ENCODE results near the gene TUBB6. TPM values are rescaled to one million over a fixed set of nuclear protein-coding genes. Genes with fewer than 3 reads are reported as not detected.

TUBB6 gene
- total and polyA plus RNA-seq, 2 of the 8 experiments (the other 6 are each of a cell fraction or from before 2014, with no cell fraction given), result 126 to 223 TPM

DNA sequence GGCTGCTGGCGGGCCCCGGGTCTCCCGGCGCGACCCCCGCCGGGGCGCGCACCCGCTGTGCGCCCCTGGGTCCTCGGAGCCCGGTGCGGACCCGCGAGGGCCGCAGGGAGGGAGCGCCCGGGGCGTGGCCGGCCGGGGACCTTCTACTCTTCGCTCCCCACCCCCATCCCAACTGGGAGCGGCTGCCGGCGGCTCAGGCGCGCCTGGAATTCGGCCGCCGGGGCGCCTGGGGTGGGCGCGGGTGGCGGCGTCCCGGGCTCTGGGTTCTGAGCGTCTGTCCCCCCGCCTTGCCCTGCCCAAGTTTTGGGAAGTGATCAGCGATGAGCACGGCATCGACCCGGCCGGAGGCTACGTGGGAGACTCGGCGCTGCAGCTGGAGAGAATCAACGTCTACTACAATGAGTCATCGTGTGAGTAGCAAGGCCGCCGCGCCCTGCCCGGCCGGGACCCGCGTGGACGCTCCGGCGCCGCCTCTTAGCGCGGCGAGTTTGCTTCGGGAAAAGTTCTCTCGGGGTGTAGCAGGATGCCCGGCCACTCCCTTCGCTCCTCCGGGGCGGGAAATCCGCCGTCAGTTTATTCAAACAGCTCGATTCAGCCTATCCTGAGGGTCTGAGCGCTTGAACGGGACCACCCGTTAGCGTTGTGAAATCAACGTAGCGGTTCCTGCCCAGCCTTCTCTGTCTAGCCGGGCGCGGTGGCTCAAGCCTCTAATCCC is 502 bp downstream of the TUBB6 start:
- no peak overlapping the region for H2BK12ac ChIP-seq (ENCODE audit: low read depth, low read length)
- H4K20me1 ChIP-seq (replicated peaks in 1 of 2; ENCODE audit: control insufficient read depth in 1 of 2, insufficient read depth in 2 of 2, low read length in 2 of 2), result peaks cover 0 to 3% of the 10 kb centered on the region in 2 experiments
- no peaks in the 10 kb centered on the region for H3K79me1 ChIP-seq (ENCODE audit: low read depth, low read length)
- H3K56ac ChIP-seq (replicated peaks; ENCODE audit: insufficient read length, low read depth, low read length), result no peak overlapping the region
- CTCF ChIA-PET (ENCODE audit: partially characterized antibody), result interaction anchor here (1.0 to 2.6 kb wide), 6 partner anchors 10 to 37 kb away, joined by 3 to 8 read pairs (median 4); no protein-coding TSS in a partner anchor
- H2BK120ac ChIP-seq (replicated peaks; ENCODE audit: low read depth, low read length), result no peak overlapping the region
- peaks cover 0 to 22% (median 6%) of the 10 kb centered on the region in 4 experiments; a peak in 4 of 8 replicates for H3K36me3 ChIP-seq (ENCODE audit: control insufficient read depth in 2 of 4, insufficient read depth in 4 of 4, low read length in 3 of 4)
- no peak overlapping the region for H2BK5ac ChIP-seq (ENCODE audit: low read depth, low read length)
- no peak for FAIRE-seq
- H2AK5ac ChIP-seq (ENCODE audit: low read depth, low read length), result no peak overlapping the region
- no peak overlapping the region for H4K91ac ChIP-seq (replicated peaks; ENCODE audit: insufficient read length, low read length)
- H3K23me2 ChIP-seq (ENCODE audit: low read depth, low read length), result peaks cover 11% of the 10 kb centered on the region
- H3K9me3 ChIP-seq (ENCODE audit: insufficient read depth in 2 of 2, low read depth in 1 of 2, low read length in 1 of 2), result no peaks in the 10 kb centered on the region
- H3K79me2 ChIP-seq (ENCODE audit: control insufficient read depth in 1 of 2, insufficient read depth in 2 of 2, low read length in 2 of 2), result peaks cover 0 to 6% of the 10 kb centered on the region in 2 experiments; a peak in 3 of 4 replicates
- peak overlapping the region in 3 of 4 experiments; percentile 24 to 60 (median 42); a peak in 5 of 7 replicates for H3K9ac ChIP-seq (replicated peaks in 1 of 4; ENCODE audit: extremely low read depth in 1 of 4, low read depth in 3 of 4, low read length in 3 of 4)
- H3K4ac ChIP-seq (replicated peaks; ENCODE audit: insufficient read length, low read depth, low read length), result no peak overlapping the region
- peak overlapping the region; percentile 60; the same call in 1 of the 2 replicates for H3K18ac ChIP-seq (ENCODE audit: extremely low read depth, low read length)
- 1% methylated on average over 47 of the region's 81 CpGs; no CpG with 5 or more reads in 1 of the 2 experiments for WGBS, 2 experiments (ENCODE audit: extremely low coverage in 1 of 2, insufficient coverage in 1 of 2, insufficient read length in 1 of 2, insufficient replicate concordance in 2 of 2, low coverage in 1 of 2, low lambda C conversion rate in 2 of 2, missing lambda C conversion rate in 1 of 2)
- no peak overlapping the region for H2BK20ac ChIP-seq (ENCODE audit: low read length)
- peak overlapping the region; percentile 63 to 81 (median 70) for H3K4me3 ChIP-seq (ENCODE audit: extremely low read depth in 1 of 4, insufficient read depth in 2 of 4, low read depth in 3 of 4, low read length in 4 of 4)
- H4K5ac ChIP-seq (ENCODE audit: insufficient read length, low read depth, low read length), result no peak overlapping the region
- no peak overlapping the region for H2BK15ac ChIP-seq (ENCODE audit: low read length)
- peak overlapping the region; percentile 78 for H3K4me2 ChIP-seq (ENCODE audit: insufficient read depth in 1 of 2, low read depth in 2 of 2, low read length in 2 of 2)
- peaks cover 0 to 29% (median 20%) of the 10 kb centered on the region in 4 experiments; a peak in 5 of 7 replicates for H3K27me3 ChIP-seq (replicated peaks in 1 of 4; ENCODE audit: control insufficient read depth in 3 of 4, extremely low read depth in 1 of 4, insufficient read depth in 3 of 4, low read length in 3 of 4)
- POLR2A ChIA-PET (ENCODE audit: partially characterized antibody), result interaction anchor here (0.8 to 6.1 kb wide), 11 partner anchors 10 to 64 kb away, joined by 3 to 49 read pairs (median 6); no protein-coding TSS in a partner anchor
- peak in 1 of 2 experiments; percentile 77 for DNase-seq (ENCODE audit: low read depth in 1 of 2, low spot score in 2 of 2)
- H3K27ac ChIP-seq (ENCODE audit: low read depth, low read length), result no peak overlapping the region; the same call in 1 of the 2 replicates
- H2AFZ ChIP-seq (ENCODE audit: low read length), result no peak overlapping the region
- H3K14ac ChIP-seq (ENCODE audit: insufficient read length), result no peak overlapping the region
- H3K23ac ChIP-seq (ENCODE audit: insufficient read length), result no peak overlapping the region
- H4K8ac ChIP-seq (ENCODE audit: extremely low read depth, insufficient read depth, low read length), result peak overlapping the region; percentile 87
- peaks cover 0 to 16% (median 12%) of the 10 kb centered on the region in 4 experiments; a peak in 6 of 7 replicates for H3K4me1 ChIP-seq (replicated peaks in 1 of 4; ENCODE audit: control insufficient read depth in 3 of 4, insufficient read depth in 4 of 4, low read length in 3 of 4)
- TF ChIP-seq KDM4A (IDR thresholded peaks at IDR 0.05; ENCODE audit: low read depth, low read length, severe bottlenecking) (peak; percentile 96), TEAD4 (IDR thresholded peaks at IDR 0.05; ENCODE audit: low read depth, low read length) (peak; percentile 74), BCL11A (IDR thresholded peaks at IDR 0.05; ENCODE audit: low read depth in 2 of 2, low read length in 2 of 2) (no peak), TAF7 (optimal IDR thresholded peaks at IDR 0.05; ENCODE audit: borderline replicate concordance, low read depth, low read length) (no peak), CTBP2 (IDR thresholded peaks at IDR 0.05; ENCODE audit: borderline replicate concordance, insufficient read depth, insufficient read length, low read length) (no peak), CBX8 (IDR thresholded peaks at IDR 0.05; ENCODE audit: borderline replicate concordance, low read depth, low read length) (no peak), SAP30 (IDR thresholded peaks at IDR 0.05; ENCODE audit: insufficient read depth, insufficient replicate concordance, low read length) (no peak), BACH1 (IDR thresholded peaks at IDR 0.05; ENCODE audit: low read length) (no peak), SP2 (IDR thresholded peaks at IDR 0.05; ENCODE audit: low read length) (no peak), HDAC2 (IDR thresholded peaks at IDR 0.05; ENCODE audit: borderline replicate concordance in 1 of 2, low read depth in 2 of 2, low read length in 2 of 2) (peak; percentile 37 to 42; a peak in 1 of 4 replicates), HDAC6 (IDR thresholded peaks at IDR 0.05; ENCODE audit: low read depth, low read length) (no peak)

Measured in H1 (cell line).